Kidney (tissue), 14 donors: ENCODE data around the gene ERAP2. TPM values are rescaled to one million over a fixed set of nuclear protein-coding genes. Genes with fewer than 3 reads are reported as not detected.

Experiments
- DNase-seq, 5 donors: peaks; one replicate each; pipeline ENCODE4 v3.0.0-alpha.2; 2013 to 2020
- FAIRE-seq: peaks from 2 replicates; lab custom pipeline; 2012; peaks lifted over from hg19 to GRCh38; lab: Jason Lieb, UNC
- H3K27ac ChIP-seq, 2 donors: one replicate each; pipeline ENCODE4 v1.7.0; 2013; ENCODE audit warnings: low read depth in 2 of 2, low read length in 2 of 2, inconsistent platforms in 1 of 2
- H3K27me3 ChIP-seq: one replicate; pipeline ENCODE4 v1.7.1; 2013; ENCODE audit warnings: low read length, inconsistent platforms; ENCODE audit not compliant: control insufficient read depth, insufficient read depth
- H3K36me3 ChIP-seq, 3 donors: one replicate each; pipeline versions ENCODE4 v1.7.0 to v1.7.1; 2013; ENCODE audit warnings: low read length in 3 of 3, control low read depth in 1 of 3, inconsistent platforms in 1 of 3; ENCODE audit not compliant: insufficient read depth in 3 of 3, control insufficient read depth in 2 of 3
- H3K4me1 ChIP-seq, 3 donors: one replicate each; pipeline versions ENCODE4 v1.7.0 to v1.7.1; 2013; ENCODE audit warnings: low read length in 3 of 3, inconsistent platforms in 1 of 3, low read depth in 1 of 3; ENCODE audit not compliant: control insufficient read depth in 2 of 3, insufficient read depth in 2 of 3
- H3K4me3 ChIP-seq, 3 donors: one replicate each; pipeline versions ENCODE4 v1.7.0 to v1.8.1; 2013; ENCODE audit warnings: low read length in 3 of 3, control low read depth in 1 of 3, inconsistent platforms in 1 of 3
- H3K9ac ChIP-seq, 3 donors: one replicate each; pipeline versions ENCODE4 v1.7.0 to v1.7.1; 2013; ENCODE audit warnings: low read length in 3 of 3, control low read depth in 1 of 3, inconsistent platforms in 1 of 3
- H3K9me3 ChIP-seq, 3 donors: one replicate each; pipeline versions ENCODE4 v1.7.0 to v1.7.1; 2013; ENCODE audit warnings: low read length in 3 of 3, control low read depth in 1 of 3, inconsistent platforms in 1 of 3; ENCODE audit not compliant: control insufficient read depth in 2 of 3, insufficient read depth in 1 of 3
- CTCF ChIP-seq: IDR thresholded peaks from 3 replicates; pipeline ENCODE4 v1.5.1; 2012; ENCODE audit warnings: mild to moderate bottlenecking, moderate library complexity, borderline replicate concordance; ENCODE audit not compliant: insufficient read depth; ENCODE audit errors: extremely low read depth
- intact Hi-C: fragments of 100-400 bp; cut with DNase I; formaldehyde crosslinking; loops from one replicate; pipeline ENCODE4 v1.11.1; 2022
- polyA plus RNA-seq: library from polyadenylated mRNA; stranded (reverse); fragments of 350-450 nt; fragmentation: Illumina TruSeq; extraction: RNeasy Lipid Tissue Mini Kit (QIAGEN cat#74804); gene quantifications from one replicate; pipeline ENCODE4 v1.2.3, GENCODE V29; 2014; ENCODE audit warnings: low read depth, low replicate concordance; ENCODE audit not compliant: insufficient read depth
- total RNA-seq: library from RNA; stranded (reverse); fragmentation: NEBNext Ultra II Directional; extraction: Animal tissue kit (Norgen Biotek cat#: 25700); gene quantifications from one replicate; pipeline ENCODE4 v1.2.1, GENCODE V29; 2021
- donor health status: control.
- donor health status: control.
- donor health status: control.
- donor health status: control.
- donor health status: control.
- donor health status: DM: yes; HTN: yes; CAD: no.
- donor health status: Normal renal cell carcinoma (clear cell type).

Gene ERAP2
- total and polyA plus RNA-seq, 2 donors from 2014 or later = 8.2 to 13.8 TPM

GRCh38 chr5:96922499-96923244 lies 46.4 kb downstream of the ERAP2 start:
- H3K27ac ChIP-seq = no peak overlapping the region
- TF ChIP-seq CTCF = no peak
- intact Hi-C loops = no loop called here
- H3K36me3 ChIP-seq = no peaks in the 10 kb centered on the region
- FAIRE-seq (no peak), DNase-seq (no peak)
- H3K4me3 ChIP-seq = peak overlapping the region in 1 of 3 donors; percentile 11
- H3K9ac ChIP-seq = no peak overlapping the region
- no peaks in the 10 kb centered on the region for H3K27me3 ChIP-seq
- no peaks in the 10 kb centered on the region for H3K4me1 ChIP-seq
- no peaks in the 10 kb centered on the region for H3K9me3 ChIP-seq

DNA sequence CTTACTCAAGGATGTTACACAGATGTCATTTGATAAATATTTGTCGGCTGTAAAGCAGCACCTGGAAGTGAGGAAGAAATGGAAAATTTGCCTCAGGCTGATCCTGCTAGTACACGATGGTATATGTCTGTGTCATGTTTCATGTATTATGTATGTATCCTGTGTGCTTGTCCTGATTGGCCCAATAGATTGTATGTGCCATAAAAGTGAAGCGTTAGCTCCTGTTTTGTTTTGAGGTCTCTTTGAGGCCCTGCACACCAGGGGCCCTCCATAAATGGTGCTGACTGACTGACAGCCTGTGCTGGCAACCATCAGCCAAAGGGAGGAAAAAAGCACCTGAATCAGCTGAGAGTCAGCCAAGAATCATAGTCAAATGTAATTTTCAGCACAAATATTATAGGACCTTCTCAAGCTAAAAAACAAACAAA lies 47.7 kb downstream of the ERAP2 start:
- FAIRE-seq = no peak
- intact Hi-C loops = no loop called here
- TF ChIP-seq CTCF = no peak

DNA sequence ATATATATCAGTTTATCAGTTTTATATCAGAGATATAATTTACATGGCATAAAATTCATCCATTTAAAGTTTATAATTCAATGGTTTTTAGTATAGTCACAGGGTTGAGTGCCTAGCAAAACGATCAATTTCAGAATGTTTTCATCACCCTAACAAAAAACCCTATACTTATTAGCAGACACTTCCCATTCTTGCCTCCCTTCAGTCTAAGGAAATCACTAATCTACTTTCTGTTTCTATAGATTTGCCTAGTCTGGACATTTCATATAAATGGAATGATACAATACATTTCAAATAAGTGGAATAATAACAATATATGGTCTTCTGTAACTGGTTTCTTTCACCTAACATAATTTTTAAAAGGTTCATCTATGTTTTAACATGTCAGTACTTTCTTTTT lies 50.0 kb downstream of the ERAP2 start:
- Histone ChIP-seq H3K4me1 (no peaks in the 10 kb centered on the region), H3K9ac (no peak overlapping the region), H3K4me3 (no peak overlapping the region), H3K36me3 (no peaks in the 10 kb centered on the region), H3K9me3 (no peaks in the 10 kb centered on the region), H3K27ac (no peak overlapping the region), H3K27me3 (no peaks in the 10 kb centered on the region)
- FAIRE-seq (no peak), DNase-seq (no peak)
- TF ChIP-seq CTCF = no peak
- intact Hi-C loops = no loop called here

More for the DNA sequence above, 47.7 kb downstream of the ERAP2 start:
- Histone ChIP-seq H3K4me1 (no peaks in the 10 kb centered on the region), H3K9me3 (no peaks in the 10 kb centered on the region), H3K4me3 (no peak overlapping the region), H3K27me3 (no peaks in the 10 kb centered on the region), H3K36me3 (no peaks in the 10 kb centered on the region), H3K9ac (no peak overlapping the region), H3K27ac (no peak overlapping the region)
- no peak for DNase-seq
